ENCODE results near the gene TMEM179B.
"Not testable (repeated sequence)": the region's sequence is repeated elsewhere in the genome, so short reads cannot be mapped to it uniquely, and the experiment has no call there.

The TMEM179B gene, protein sequence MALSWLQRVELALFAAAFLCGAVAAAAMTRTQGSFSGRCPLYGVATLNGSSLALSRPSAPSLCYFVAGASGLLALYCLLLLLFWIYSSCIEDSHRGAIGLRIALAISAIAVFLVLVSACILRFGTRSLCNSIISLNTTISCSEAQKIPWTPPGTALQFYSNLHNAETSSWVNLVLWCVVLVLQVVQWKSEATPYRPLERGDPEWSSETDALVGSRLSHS

DNA sequence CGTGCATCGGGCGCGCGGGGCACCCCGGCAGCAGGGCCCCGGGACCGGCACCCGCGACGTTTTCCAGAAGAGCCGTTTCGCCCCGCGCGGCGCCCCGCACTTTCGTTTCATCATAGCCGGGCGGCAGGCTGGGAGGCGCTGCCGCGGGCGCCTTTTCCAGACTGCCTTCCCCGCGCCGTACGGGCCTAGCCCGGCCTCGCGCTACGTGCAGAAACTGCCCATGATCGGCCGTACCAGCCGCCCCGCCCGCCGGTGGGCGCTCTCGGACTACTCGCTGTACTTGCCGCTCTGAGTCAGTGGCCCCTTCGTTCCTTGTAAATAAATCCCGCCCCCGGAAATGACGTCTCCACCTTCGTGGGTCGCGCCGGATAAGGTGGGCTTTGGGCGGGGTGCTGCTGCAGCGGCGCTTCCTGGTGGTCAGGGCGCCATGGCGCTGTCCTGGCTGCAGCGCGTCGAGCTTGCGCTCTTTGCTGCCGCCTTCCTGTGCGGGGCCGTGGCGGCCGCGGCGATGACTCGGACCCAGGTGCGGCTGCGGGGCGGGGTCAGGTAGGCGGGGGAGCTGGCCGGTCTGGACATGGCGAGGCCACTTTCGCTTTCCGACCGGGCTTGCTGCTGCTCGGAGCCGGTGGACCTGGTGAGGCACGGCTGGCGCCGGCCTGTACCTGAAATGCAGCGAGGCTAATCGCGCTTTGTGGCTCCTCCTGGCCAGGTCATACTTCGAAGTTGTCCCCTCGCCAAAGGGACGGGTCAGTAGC is at the start of gene TMEM179B:
TMEM179B (plus strand) TSS at position 398 of the 755 bp plus-strand sequence; CDS start at position 428, 30 bp downstream.
- peak within 1 kb of the TSS; percentile 96 for H3K27ac ChIP-seq (ENCODE audit: low read depth, low read length)
- H3K36me3 ChIP-seq (ENCODE audit: control insufficient read depth in 1 of 2, insufficient read depth in 2 of 2, low read length in 2 of 2): peaks cover 17 to 30% of the 10 kb centered on the region in 2 donors
- H3K4me1 ChIP-seq (ENCODE audit: control insufficient read depth in 1 of 2, insufficient read depth in 2 of 2, low read length in 2 of 2): peaks cover 24 to 41% of the 10 kb centered on the region in 2 donors
- H3K9ac ChIP-seq (ENCODE audit: low read depth in 1 of 2, low read length in 2 of 2): peak within 1 kb of the TSS; percentile 74 to 100
- H3K27me3 ChIP-seq (ENCODE audit: control insufficient read depth in 1 of 2, insufficient read depth in 2 of 2, low read length in 2 of 2): no peaks in the 10 kb centered on the region
- no peaks in the 10 kb centered on the region for H3K9me3 ChIP-seq (ENCODE audit: control insufficient read depth in 1 of 2, low read length in 2 of 2)
- peak within 1 kb of the TSS; percentile 77 to 99 for H3K4me3 ChIP-seq (ENCODE audit: low read depth in 1 of 2, low read length in 2 of 2)

- H3K4me3 ChIP-seq (ENCODE audit: low read depth in 1 of 2, low read length in 2 of 2): no peak overlapping the region
- H3K9ac ChIP-seq (ENCODE audit: low read depth in 1 of 2, low read length in 2 of 2): no peak overlapping the region
- H3K27ac ChIP-seq (ENCODE audit: low read depth, low read length): no peak overlapping the region
- no peaks in the 10 kb centered on the region for H3K9me3 ChIP-seq (ENCODE audit: control insufficient read depth in 1 of 2, low read length in 2 of 2)
- peaks cover under 1 to 2% of the 10 kb centered on the region in 2 donors for H3K4me1 ChIP-seq (ENCODE audit: control insufficient read depth in 1 of 2, insufficient read depth in 2 of 2, low read length in 2 of 2)
- no peaks in the 10 kb centered on the region for H3K27me3 ChIP-seq (ENCODE audit: control insufficient read depth in 1 of 2, insufficient read depth in 2 of 2, low read length in 2 of 2)
- H3K36me3 ChIP-seq (ENCODE audit: control insufficient read depth in 1 of 2, insufficient read depth in 2 of 2, low read length in 2 of 2): peaks cover 0 to 8% of the 10 kb centered on the region in 2 donors
Observed at GRCh38 chr11:62747475-62748160, 39.6 kb upstream of the TMEM179B start.

GRCh38 chr11:62749931-62750330 is 37.3 kb upstream of the TMEM179B start:
- H3K27me3 ChIP-seq (ENCODE audit: control insufficient read depth in 1 of 2, insufficient read depth in 2 of 2, low read length in 2 of 2); H3K27ac ChIP-seq (ENCODE audit: low read depth, low read length); H3K9ac ChIP-seq (ENCODE audit: low read depth in 1 of 2, low read length in 2 of 2); H3K9me3 ChIP-seq (ENCODE audit: control insufficient read depth in 1 of 2, low read length in 2 of 2); H3K36me3 ChIP-seq (ENCODE audit: control insufficient read depth in 1 of 2, insufficient read depth in 2 of 2, low read length in 2 of 2); H3K4me3 ChIP-seq (ENCODE audit: low read depth in 1 of 2, low read length in 2 of 2): not testable (repeated sequence)
- H3K4me1 ChIP-seq (ENCODE audit: control insufficient read depth in 1 of 2, insufficient read depth in 2 of 2, low read length in 2 of 2): peaks cover 12% of the 10 kb centered on the region in 2 donors

- no peaks in the 10 kb centered on the region for H3K9me3 ChIP-seq (ENCODE audit: control insufficient read depth in 1 of 2, low read length in 2 of 2)
- H3K27ac ChIP-seq (ENCODE audit: low read depth, low read length): no peak overlapping the region
- H3K27me3 ChIP-seq (ENCODE audit: control insufficient read depth in 1 of 2, insufficient read depth in 2 of 2, low read length in 2 of 2): no peaks in the 10 kb centered on the region
- H3K36me3 ChIP-seq (ENCODE audit: control insufficient read depth in 1 of 2, insufficient read depth in 2 of 2, low read length in 2 of 2): peaks cover 0 to 8% of the 10 kb centered on the region in 2 donors
- peaks cover 12% of the 10 kb centered on the region in 2 donors for H3K4me1 ChIP-seq (ENCODE audit: control insufficient read depth in 1 of 2, insufficient read depth in 2 of 2, low read length in 2 of 2)
- H3K9ac ChIP-seq (ENCODE audit: low read depth in 1 of 2, low read length in 2 of 2): no peak overlapping the region
- H3K4me3 ChIP-seq (ENCODE audit: low read depth in 1 of 2, low read length in 2 of 2): peak overlapping the region in 1 of 2 donors; percentile 92
Observed at GRCh38 chr11:62752177-62752785, 34.9 kb upstream of the TMEM179B start.

DNA sequence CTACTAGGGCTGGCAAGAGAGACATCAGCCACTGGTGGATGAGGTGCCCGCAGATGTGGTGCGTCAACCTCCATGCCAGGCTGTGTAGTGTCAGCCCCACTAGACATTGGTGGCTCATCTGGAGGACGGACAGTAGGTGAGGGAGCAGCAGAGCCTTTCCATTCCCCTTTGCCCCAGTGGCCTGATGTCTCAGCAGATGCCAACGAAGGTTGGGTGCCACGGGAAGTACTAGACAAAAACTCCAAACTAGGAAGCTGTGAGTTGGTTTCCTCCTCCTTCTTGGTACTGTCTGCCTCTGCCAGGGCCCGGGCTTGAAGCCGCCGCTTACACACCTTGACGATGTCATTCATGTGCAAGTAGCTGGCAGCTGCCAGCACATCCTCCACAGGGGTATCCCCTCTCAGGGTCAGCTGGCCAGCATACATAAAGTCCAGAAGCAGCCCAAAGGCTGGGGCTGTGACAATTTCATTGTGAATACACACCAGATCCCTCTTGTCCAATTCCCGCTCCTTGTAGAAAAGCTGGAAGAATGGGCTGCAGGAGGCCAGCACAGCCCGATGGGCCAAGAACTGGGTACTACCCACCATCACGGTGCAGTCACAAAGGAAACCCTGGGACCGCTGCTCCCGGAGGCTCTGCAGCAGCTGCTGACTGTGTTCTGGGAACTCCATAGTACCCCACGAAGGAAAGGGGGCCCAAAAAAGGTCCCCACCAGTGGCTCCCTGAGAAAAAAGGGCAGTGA is 34.0 kb upstream of the TMEM179B start:
- peaks cover 0 to 8% of the 10 kb centered on the region in 2 donors for H3K36me3 ChIP-seq (ENCODE audit: control insufficient read depth in 1 of 2, insufficient read depth in 2 of 2, low read length in 2 of 2)
- peak overlapping the region; percentile 46 for H3K27ac ChIP-seq (ENCODE audit: low read depth, low read length)
- H3K9me3 ChIP-seq (ENCODE audit: control insufficient read depth in 1 of 2, low read length in 2 of 2): no peaks in the 10 kb centered on the region
- H3K27me3 ChIP-seq (ENCODE audit: control insufficient read depth in 1 of 2, insufficient read depth in 2 of 2, low read length in 2 of 2): no peaks in the 10 kb centered on the region
- H3K4me3 ChIP-seq (ENCODE audit: low read depth in 1 of 2, low read length in 2 of 2): peak overlapping the region; percentile 90 to 92
- H3K9ac ChIP-seq (ENCODE audit: low read depth in 1 of 2, low read length in 2 of 2): peak overlapping the region; percentile 70 to 75
- H3K4me1 ChIP-seq (ENCODE audit: control insufficient read depth in 1 of 2, insufficient read depth in 2 of 2, low read length in 2 of 2): peaks cover 12% of the 10 kb centered on the region in 2 donors

DNA sequence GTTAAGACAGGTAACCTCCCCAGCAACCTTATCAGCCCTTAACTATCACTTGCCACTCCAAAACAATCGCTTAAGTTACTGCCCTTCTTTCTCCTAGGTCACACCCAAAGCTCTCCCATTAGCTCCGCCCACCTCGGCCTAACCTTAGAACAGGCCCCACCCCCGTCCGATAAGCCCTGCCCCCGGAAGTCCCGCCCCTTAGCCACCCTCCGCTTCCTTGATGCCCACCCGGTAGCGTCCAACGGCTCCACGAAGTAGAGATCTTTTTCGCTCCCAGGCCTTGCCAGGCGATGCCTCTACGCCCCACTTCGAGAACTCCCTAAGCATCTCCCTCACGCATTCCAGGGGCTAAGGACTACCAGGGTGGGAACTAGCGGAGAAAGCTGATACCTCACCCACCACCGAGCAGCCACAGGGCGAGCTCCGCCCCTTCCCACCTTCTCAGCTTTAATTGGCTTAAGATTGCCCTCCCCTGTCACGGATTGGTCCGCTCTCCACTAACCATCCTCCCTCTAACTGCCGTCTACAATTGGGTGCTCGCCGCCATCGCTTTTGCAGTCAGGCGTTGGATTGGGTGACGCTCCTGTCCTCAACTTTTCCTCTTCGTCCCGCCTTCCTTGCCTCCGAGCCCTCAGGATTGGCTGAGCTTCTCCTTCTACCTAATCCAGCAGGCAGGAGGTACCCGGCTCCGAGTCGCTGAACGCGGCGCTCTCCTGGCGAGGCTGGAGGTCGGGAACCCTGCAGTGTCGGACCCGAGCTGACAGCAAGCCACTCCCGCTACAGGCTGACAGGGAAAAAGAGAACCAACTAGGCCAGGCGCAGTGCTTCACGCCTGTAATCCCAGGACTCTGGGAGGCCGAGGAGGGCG is 33.2 kb upstream of the TMEM179B start, which contains the start of gene ZBTB3:
ZBTB3 (minus strand) TSS at position 425 of the 868 bp plus-strand sequence. CDS start 496 bp downstream, outside the sequence.
- Histone ChIP-seq H3K36me3 (ENCODE audit: control insufficient read depth in 1 of 2, insufficient read depth in 2 of 2, low read length in 2 of 2) (peaks cover 0 to 8% of the 10 kb centered on the region in 2 donors), H3K27me3 (ENCODE audit: control insufficient read depth in 1 of 2, insufficient read depth in 2 of 2, low read length in 2 of 2) (no peaks in the 10 kb centered on the region), H3K9ac (ENCODE audit: low read depth in 1 of 2, low read length in 2 of 2) (peak within 1 kb of the TSS; percentile 70 to 75), H3K4me3 (ENCODE audit: low read depth in 1 of 2, low read length in 2 of 2) (peak within 1 kb of the TSS; percentile 90 to 92), H3K9me3 (ENCODE audit: control insufficient read depth in 1 of 2, low read length in 2 of 2) (no peaks in the 10 kb centered on the region), H3K4me1 (ENCODE audit: control insufficient read depth in 1 of 2, insufficient read depth in 2 of 2, low read length in 2 of 2) (peaks cover 12% of the 10 kb centered on the region in 2 donors), H3K27ac (ENCODE audit: low read depth, low read length) (peak within 1 kb of the TSS; percentile 95)

- H3K4me1 ChIP-seq (ENCODE audit: control insufficient read depth in 1 of 2, insufficient read depth in 2 of 2, low read length in 2 of 2): peaks cover 12% of the 10 kb centered on the region in 2 donors
- H3K27me3 ChIP-seq (ENCODE audit: control insufficient read depth in 1 of 2, insufficient read depth in 2 of 2, low read length in 2 of 2): no peaks in the 10 kb centered on the region
- no peak overlapping the region for H3K27ac ChIP-seq (ENCODE audit: low read depth, low read length)
- H3K9me3 ChIP-seq (ENCODE audit: control insufficient read depth in 1 of 2, low read length in 2 of 2): no peaks in the 10 kb centered on the region
- no peak overlapping the region for H3K4me3 ChIP-seq (ENCODE audit: low read depth in 1 of 2, low read length in 2 of 2)
- no peak overlapping the region for H3K9ac ChIP-seq (ENCODE audit: low read depth in 1 of 2, low read length in 2 of 2)
- peaks cover 0 to 8% of the 10 kb centered on the region in 2 donors for H3K36me3 ChIP-seq (ENCODE audit: control insufficient read depth in 1 of 2, insufficient read depth in 2 of 2, low read length in 2 of 2)
Observed at GRCh38 chr11:62755086-62755615, 32.1 kb upstream of the TMEM179B start.

DNA sequence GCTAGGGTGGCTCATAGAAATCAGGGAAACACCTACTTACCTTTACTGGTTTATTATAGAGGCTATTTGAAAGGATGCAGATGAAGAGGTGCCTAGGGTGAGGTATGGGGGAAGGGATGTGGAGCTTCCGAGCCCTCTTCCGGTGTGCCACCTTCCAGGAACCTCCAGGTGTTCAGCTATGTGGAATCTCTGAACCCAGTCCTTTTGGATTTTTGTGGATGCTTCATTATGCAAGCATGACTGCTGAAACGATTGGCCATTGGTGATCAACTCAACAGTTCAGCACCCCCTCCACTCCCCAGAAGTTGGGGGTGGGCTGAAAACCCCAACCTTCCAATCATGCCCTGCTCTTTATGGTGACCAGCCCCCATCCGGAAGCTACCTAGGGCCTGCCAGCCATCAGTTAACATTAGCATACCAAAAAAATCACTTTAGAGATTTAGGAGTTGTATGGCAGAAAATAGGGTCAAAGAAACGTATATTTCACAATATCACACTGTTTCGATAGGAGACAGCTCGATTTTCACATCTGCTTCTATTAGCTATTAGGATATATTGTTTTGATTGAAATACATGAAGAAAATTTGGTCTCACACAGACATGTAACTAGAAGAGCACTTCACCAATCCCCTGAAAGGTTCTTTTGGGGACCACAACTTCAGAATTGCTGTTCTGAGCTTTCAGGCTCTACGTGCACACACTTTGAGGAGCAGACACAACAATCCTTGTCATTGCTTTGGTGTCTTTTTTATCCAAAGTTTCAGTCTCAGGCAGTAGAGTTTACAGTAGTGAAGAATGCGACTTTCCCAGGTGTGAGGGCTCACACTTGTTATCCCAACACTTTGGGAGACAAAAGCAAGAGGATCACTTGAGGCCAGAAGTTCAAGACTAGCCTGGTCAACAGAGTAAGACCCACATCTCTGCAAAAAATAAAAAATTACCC is 29.1 kb upstream of the TMEM179B start:
- Histone ChIP-seq H3K9me3 (ENCODE audit: control insufficient read depth in 1 of 2, low read length in 2 of 2) (no peaks in the 10 kb centered on the region), H3K36me3 (ENCODE audit: control insufficient read depth in 1 of 2, insufficient read depth in 2 of 2, low read length in 2 of 2) (no peaks in the 10 kb centered on the region), H3K4me3 (ENCODE audit: low read depth in 1 of 2, low read length in 2 of 2) (no peak overlapping the region), H3K27ac (ENCODE audit: low read depth, low read length) (no peak overlapping the region), H3K9ac (ENCODE audit: low read depth in 1 of 2, low read length in 2 of 2) (no peak overlapping the region), H3K27me3 (ENCODE audit: control insufficient read depth in 1 of 2, insufficient read depth in 2 of 2, low read length in 2 of 2) (no peaks in the 10 kb centered on the region), H3K4me1 (ENCODE audit: control insufficient read depth in 1 of 2, insufficient read depth in 2 of 2, low read length in 2 of 2) (peaks cover 17 to 21% of the 10 kb centered on the region in 2 donors)
